Measurements from ENCODE around the gene ZNF407.

Gene ZNF407

GRCh38 chr18:75008186-75008585 lies 410.5 kb downstream of the ZNF407 start:
- no peak for DNase-seq (ENCODE audit: low read depth in 2 of 2)

- no peak for DNase-seq (ENCODE audit: low read depth in 2 of 2)
Observed at GRCh38 chr18:75009296-75009695, 411.6 kb downstream of the ZNF407 start.

GRCh38 chr18:75009878-75010277 lies 412.2 kb downstream of the ZNF407 start:
- no peak for DNase-seq (ENCODE audit: low read depth in 2 of 2)

GRCh38 chr18:75010278-75010677 lies 412.6 kb downstream of the ZNF407 start:
- no peak for DNase-seq (ENCODE audit: low read depth in 2 of 2)

- DNase-seq (ENCODE audit: low read depth in 2 of 2) = no peak
Observed at GRCh38 chr18:75010689-75011088, 413.0 kb downstream of the ZNF407 start.

GRCh38 chr18:75016025-75016717 lies 418.5 kb downstream of the ZNF407 start:
- DNase-seq (ENCODE audit: low read depth in 2 of 2) = no peak

- DNase-seq (ENCODE audit: low read depth in 2 of 2) = no peak
Observed at GRCh38 chr18:75023473-75023872, 425.8 kb downstream of the ZNF407 start.

GRCh38 chr18:75024871-75025270 lies 427.2 kb downstream of the ZNF407 start:
- DNase-seq (ENCODE audit: low read depth in 2 of 2) = no peak

GRCh38 chr18:75025573-75025972 lies 427.9 kb downstream of the ZNF407 start:
- DNase-seq (ENCODE audit: low read depth in 2 of 2) = no peak

- DNase-seq (ENCODE audit: low read depth in 2 of 2) = no peak
Observed at GRCh38 chr18:75029481-75029880, 431.8 kb downstream of the ZNF407 start.

GRCh38 chr18:75031717-75032317 lies 434.1 kb downstream of the ZNF407 start:
- no peak for DNase-seq (ENCODE audit: low read depth in 2 of 2)

GRCh38 chr18:75033516-75033915 lies 435.8 kb downstream of the ZNF407 start:
- no peak for DNase-seq (ENCODE audit: low read depth in 2 of 2)

GRCh38 chr18:75034937-75035336 lies 437.3 kb downstream of the ZNF407 start:
- no peak for DNase-seq (ENCODE audit: low read depth in 2 of 2)

- no peak for DNase-seq (ENCODE audit: low read depth in 2 of 2)
Observed at GRCh38 chr18:75035928-75036327, 438.3 kb downstream of the ZNF407 start.

GRCh38 chr18:75036917-75037688 lies 439.4 kb downstream of the ZNF407 start:
- DNase-seq (ENCODE audit: low read depth in 2 of 2) = no peak

GRCh38 chr18:75037689-75037955 lies 440.0 kb downstream of the ZNF407 start:
- DNase-seq (ENCODE audit: low read depth in 2 of 2) = no peak

- no peak for DNase-seq (ENCODE audit: low read depth in 2 of 2)
Observed at GRCh38 chr18:75041586-75041985, 443.9 kb downstream of the ZNF407 start.

GRCh38 chr18:75043478-75043877 lies 445.8 kb downstream of the ZNF407 start:
- no peak for DNase-seq (ENCODE audit: low read depth in 2 of 2)

GRCh38 chr18:75044296-75044695 lies 446.6 kb downstream of the ZNF407 start:
- DNase-seq (ENCODE audit: low read depth in 2 of 2) = no peak

GRCh38 chr18:75044791-75045190 lies 447.1 kb downstream of the ZNF407 start:
- no peak for DNase-seq (ENCODE audit: low read depth in 2 of 2)

- no peak for DNase-seq (ENCODE audit: low read depth in 2 of 2)
Observed at GRCh38 chr18:75045272-75045671, 447.6 kb downstream of the ZNF407 start.

GRCh38 chr18:75047240-75047961 lies 449.7 kb downstream of the ZNF407 start:
- DNase-seq (ENCODE audit: low read depth in 2 of 2) = no peak

Measured in stimulated activated CD8-positive, alpha-beta memory T cell treated with anti-CD3 and anti-CD28 coated beads, Interleukin-15, amount 100 ng/mL, for 48 hours (primary cell).